ENCODE data around the gene KLC1.

The KLC1 gene

DNA sequence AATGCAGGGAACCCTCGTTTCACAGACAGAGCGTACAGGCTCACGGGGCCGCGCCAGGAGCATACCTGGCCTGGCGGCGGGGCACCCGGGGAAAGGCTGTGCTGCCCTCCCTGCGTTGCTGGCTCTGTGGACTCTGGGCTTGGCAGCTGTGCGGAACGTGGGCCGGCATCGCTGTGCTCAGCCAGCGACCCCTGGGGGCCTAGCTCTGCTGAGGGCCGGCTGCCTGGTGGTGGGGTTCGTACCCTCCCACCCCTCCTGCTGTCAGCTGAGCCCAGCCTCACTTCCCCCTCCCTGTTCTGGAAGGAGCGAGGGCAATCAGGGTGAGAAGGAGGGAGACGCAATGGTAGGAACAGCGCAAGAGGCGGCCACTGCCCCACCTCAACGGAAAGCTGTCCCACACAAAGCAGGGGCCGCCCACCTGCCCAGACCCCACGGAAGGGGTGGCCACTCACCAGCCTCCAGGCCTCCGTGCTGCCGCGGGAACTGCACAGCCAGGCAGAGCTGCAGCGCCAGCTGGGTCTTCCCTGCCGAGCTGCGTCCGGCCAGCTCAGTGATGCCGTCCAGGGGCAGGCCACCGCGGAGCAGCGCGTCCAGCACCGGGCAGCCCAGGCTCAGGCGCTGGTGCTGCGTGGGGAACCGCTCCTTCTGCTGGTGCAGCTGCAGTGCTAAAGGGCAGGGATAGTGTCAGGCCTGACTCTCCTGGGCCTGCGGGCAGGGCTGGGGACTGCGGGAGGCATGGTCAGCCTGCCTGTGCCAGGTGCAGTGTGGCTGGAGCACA is 77.7 kb downstream of the KLC1 start:
- H3K4me3 ChIP-seq (ENCODE audit: low read depth, low read length): no peak overlapping the region
- no peak overlapping the region for H3K27ac ChIP-seq (ENCODE audit: low read depth, low read length)
- no peak overlapping the region for H3K9ac ChIP-seq (ENCODE audit: low read depth, low read length)
- H3K27me3 ChIP-seq (ENCODE audit: control insufficient read depth, insufficient read depth, low read length): no peaks in the 10 kb centered on the region
- H3K36me3 ChIP-seq (ENCODE audit: control insufficient read depth, insufficient read depth, low read length): peaks cover 91% of the 10 kb centered on the region
- H3K4me1 ChIP-seq (ENCODE audit: control insufficient read depth, insufficient read depth, low read length): peaks cover 7% of the 10 kb centered on the region; the same call in 1 of the 2 replicates
- no peaks in the 10 kb centered on the region for H3K9me3 ChIP-seq (ENCODE audit: control insufficient read depth, insufficient read depth, low read length)

DNA sequence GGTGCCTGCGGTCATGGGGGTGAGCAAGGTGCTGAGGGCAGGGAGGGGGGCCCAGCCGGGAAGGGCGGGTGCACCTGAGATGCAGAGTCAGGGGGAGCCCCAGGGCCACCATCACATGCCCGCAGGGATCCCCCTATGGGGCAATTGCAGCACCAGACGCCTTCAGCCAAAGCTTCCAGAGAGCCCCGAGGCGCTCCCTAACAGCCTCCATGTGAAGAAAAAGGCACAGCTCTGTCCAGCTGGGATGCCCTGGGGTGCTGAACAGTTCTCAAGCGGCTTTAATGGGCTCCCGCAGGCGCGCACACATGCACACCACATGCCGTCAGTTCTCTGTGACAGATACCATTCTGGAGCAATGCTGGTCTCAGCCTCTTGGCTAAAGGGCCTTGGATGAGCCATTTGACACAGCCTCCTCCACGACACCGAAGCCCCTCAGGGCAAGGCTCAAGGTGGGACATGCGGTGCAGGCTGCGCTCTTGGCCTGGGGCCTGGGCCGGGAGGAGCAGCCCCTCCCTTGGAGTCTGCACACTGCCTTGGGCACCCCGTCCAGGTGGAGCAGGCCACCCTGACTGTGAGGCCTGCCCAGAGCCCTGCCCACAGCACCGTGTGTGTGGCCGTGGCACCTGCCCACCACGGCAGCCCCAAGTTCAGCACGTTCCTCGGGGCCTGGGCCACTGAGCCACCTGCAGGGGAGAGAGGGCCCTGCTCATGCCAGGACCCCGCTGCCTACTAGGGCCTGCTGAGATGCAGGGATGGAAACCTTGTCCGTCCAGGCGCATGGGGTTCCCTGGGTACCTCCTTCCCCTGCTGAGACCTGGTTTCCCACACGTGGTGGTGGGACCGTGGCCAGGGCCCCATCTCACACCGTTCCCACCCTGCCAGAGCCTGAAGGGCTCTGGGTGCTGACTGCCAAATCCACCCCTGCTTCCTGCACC is 78.6 kb downstream of the KLC1 start:
- Histone ChIP-seq H3K9me3 (ENCODE audit: control insufficient read depth, insufficient read depth, low read length) (no peaks in the 10 kb centered on the region), H3K4me3 (ENCODE audit: low read depth, low read length) (no peak overlapping the region), H3K9ac (ENCODE audit: low read depth, low read length) (no peak overlapping the region), H3K27me3 (ENCODE audit: control insufficient read depth, insufficient read depth, low read length) (no peaks in the 10 kb centered on the region), H3K4me1 (ENCODE audit: control insufficient read depth, insufficient read depth, low read length) (peaks cover 7% of the 10 kb centered on the region; the same call in 1 of the 2 replicates), H3K27ac (ENCODE audit: low read depth, low read length) (no peak overlapping the region), H3K36me3 (ENCODE audit: control insufficient read depth, insufficient read depth, low read length) (peaks cover 82% of the 10 kb centered on the region)

DNA sequence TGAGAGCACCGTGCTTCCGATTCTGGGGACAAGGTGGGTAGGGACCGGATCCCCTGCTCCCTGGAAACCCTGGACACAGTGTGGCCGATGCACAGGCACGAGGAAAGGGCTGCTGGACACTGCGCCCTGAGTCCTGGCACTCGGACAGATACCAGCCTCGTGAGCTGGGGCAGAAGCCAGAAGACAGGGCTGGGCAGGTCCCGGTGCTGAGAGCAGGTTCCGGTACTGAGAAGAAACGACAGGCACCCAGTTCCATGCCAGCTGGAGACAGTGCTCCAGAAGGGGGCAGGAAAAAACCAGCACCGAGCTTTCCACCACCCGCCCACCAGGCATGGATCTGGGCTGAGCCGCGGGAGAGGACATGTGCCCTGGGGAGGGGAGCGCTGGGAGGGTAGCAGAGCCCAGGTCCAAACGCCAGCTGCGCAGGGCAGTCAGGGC is 79.8 kb downstream of the KLC1 start:
- H3K9me3 ChIP-seq (ENCODE audit: control insufficient read depth, insufficient read depth, low read length): no peaks in the 10 kb centered on the region
- H3K27ac ChIP-seq (ENCODE audit: low read depth, low read length): no peak overlapping the region
- peaks cover 70% of the 10 kb centered on the region for H3K36me3 ChIP-seq (ENCODE audit: control insufficient read depth, insufficient read depth, low read length)
- H3K9ac ChIP-seq (ENCODE audit: low read depth, low read length): no peak overlapping the region
- H3K4me3 ChIP-seq (ENCODE audit: low read depth, low read length): no peak overlapping the region
- peaks cover 7% of the 10 kb centered on the region; the same call in 1 of the 2 replicates for H3K4me1 ChIP-seq (ENCODE audit: control insufficient read depth, insufficient read depth, low read length)
- H3K27me3 ChIP-seq (ENCODE audit: control insufficient read depth, insufficient read depth, low read length): no peaks in the 10 kb centered on the region

DNA sequence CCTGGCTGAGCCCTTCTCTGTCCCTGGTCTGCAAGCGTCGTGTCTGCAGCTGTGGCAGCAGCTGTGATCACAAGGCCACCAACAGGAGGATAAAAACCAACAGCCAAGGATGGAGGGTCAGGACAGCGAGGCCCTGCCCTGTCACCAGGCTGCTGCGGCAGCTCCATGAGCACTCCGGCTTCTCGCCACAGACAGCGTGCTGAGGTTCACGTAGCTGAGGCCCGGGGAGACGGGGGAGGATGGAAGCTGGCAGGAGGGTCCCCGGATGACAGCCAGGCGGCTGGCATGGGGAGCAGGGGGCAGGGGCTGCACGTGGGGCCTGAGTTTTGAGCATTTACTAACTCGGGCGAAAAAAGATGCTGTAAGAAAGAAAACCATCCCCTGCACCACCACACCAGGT is 80.8 kb downstream of the KLC1 start:
- H3K27me3 ChIP-seq (ENCODE audit: control insufficient read depth, insufficient read depth, low read length): no peaks in the 10 kb centered on the region
- H3K9ac ChIP-seq (ENCODE audit: low read depth, low read length): no peak overlapping the region
- H3K4me3 ChIP-seq (ENCODE audit: low read depth, low read length): no peak overlapping the region
- no peaks in the 10 kb centered on the region for H3K9me3 ChIP-seq (ENCODE audit: control insufficient read depth, insufficient read depth, low read length)
- H3K4me1 ChIP-seq (ENCODE audit: control insufficient read depth, insufficient read depth, low read length): peaks cover 7% of the 10 kb centered on the region; the same call in 1 of the 2 replicates
- no peak overlapping the region for H3K27ac ChIP-seq (ENCODE audit: low read depth, low read length)
- H3K36me3 ChIP-seq (ENCODE audit: control insufficient read depth, insufficient read depth, low read length): peaks cover 63% of the 10 kb centered on the region

DNA sequence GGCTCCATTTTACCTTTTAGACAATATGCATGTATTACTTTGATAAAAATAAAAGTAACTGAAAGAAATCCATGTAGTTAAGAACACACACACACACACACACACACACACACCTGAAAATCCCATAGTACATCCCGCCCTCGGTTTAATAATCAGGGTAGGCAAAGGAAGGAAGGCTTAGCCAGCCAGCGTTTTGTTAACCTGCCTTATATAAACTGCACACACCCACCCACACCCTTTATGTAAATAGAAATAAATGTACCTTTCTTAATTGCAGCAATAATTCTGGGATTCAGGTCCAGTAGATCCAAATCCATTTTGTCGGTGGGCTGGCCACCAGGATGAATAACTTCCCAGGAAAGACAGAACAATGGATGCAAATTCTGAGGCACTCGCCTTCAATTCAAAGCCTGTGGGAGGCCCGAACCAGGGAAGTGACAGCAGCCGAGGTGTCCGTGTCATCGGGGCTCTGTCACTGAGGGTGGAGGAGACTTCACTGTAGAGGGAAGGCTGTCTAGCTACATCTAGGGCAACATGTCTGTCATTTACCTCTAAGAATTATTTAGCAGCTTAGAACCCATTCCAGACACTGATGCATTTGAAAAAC is 81.9 kb downstream of the KLC1 start:
- H3K27ac ChIP-seq (ENCODE audit: low read depth, low read length): no peak overlapping the region
- peaks cover 7% of the 10 kb centered on the region; the same call in 1 of the 2 replicates for H3K4me1 ChIP-seq (ENCODE audit: control insufficient read depth, insufficient read depth, low read length)
- H3K36me3 ChIP-seq (ENCODE audit: control insufficient read depth, insufficient read depth, low read length): peaks cover 54% of the 10 kb centered on the region
- H3K4me3 ChIP-seq (ENCODE audit: low read depth, low read length): no peak overlapping the region
- H3K27me3 ChIP-seq (ENCODE audit: control insufficient read depth, insufficient read depth, low read length): no peaks in the 10 kb centered on the region
- no peak overlapping the region for H3K9ac ChIP-seq (ENCODE audit: low read depth, low read length)
- H3K9me3 ChIP-seq (ENCODE audit: control insufficient read depth, insufficient read depth, low read length): no peaks in the 10 kb centered on the region

DNA sequence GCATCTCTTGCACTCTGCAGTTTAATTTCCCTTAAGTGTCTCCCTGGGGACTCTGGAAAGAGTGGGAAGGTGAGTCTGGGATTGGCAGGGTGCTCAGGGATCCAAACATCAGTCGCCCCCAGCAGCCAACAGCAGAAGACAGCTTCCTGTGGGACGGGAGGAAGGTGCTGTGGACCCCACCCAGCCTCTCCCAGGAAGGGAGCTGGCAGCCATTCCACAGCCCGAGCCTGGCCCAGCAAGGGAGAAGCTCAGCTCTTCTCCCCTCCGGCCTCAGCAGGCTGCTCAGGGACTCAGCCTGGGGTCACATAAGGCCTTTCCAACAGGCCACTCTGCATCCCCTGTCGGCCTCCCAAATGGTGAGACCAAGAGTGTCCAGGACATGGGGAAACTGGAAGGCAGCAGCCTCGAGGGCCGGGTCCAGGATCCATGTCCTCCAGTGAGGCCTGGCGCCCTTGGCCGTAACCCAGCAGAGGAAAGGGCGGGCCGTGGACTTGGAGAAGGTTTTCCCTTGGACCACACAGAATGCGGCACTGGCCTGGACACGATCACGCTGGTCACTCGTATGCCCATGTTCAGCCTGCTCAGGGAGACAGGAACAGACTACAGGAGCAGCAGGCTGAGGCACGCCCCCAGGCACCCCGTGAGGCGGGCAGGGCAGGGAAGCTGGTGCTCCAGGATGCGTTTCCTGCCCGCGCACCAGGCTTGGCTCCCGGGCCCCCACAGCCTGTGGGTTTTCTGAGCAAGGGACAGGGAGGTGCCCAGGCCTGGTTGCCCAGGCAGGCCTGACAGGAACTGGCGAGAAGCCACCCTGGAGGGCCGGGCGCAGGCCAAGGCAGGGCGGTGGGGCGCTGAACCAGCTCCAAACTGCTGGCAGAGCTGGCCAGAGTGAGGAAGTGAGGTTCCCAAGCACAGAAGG is 82.8 kb downstream of the KLC1 start:
- H3K4me1 ChIP-seq (ENCODE audit: control insufficient read depth, insufficient read depth, low read length): peaks cover 8% of the 10 kb centered on the region; the same call in 1 of the 2 replicates
- H3K9ac ChIP-seq (ENCODE audit: low read depth, low read length): no peak overlapping the region
- peaks cover 45% of the 10 kb centered on the region for H3K36me3 ChIP-seq (ENCODE audit: control insufficient read depth, insufficient read depth, low read length)
- H3K9me3 ChIP-seq (ENCODE audit: control insufficient read depth, insufficient read depth, low read length): no peaks in the 10 kb centered on the region
- H3K27me3 ChIP-seq (ENCODE audit: control insufficient read depth, insufficient read depth, low read length): no peaks in the 10 kb centered on the region
- no peak overlapping the region for H3K27ac ChIP-seq (ENCODE audit: low read depth, low read length)
- H3K4me3 ChIP-seq (ENCODE audit: low read depth, low read length): no peak overlapping the region

DNA sequence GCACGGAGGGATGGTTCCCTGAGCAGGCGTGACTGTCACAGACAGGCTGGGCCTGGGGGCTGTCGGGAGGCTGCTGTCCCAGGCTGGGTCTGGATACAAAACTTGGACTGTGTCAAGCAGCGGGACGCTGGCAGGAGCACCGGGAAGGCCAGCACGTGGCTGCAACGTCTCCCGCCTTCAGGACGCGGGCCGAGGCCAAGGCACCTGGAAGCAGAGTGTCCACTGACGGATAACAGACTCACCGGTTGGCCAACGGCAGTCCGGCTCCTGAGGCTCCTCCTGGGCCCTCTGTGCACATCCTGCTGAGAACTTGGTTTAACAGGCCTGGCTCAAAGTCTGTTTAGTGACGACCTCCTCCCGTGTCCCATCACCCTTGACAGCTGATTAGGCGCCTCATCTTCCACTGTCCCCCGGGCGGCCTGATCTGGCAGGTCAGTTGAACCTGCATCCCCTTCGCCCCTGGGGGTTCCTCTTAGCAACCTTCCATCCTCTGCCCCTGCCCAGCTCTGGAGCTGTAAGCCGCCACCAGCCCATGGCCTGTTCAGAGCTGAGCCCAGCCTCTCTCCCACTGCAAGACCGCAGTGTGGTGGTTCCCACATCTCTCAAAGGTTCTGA is 83.7 kb downstream of the KLC1 start:
- H3K9ac ChIP-seq (ENCODE audit: low read depth, low read length): no peak overlapping the region
- no peaks in the 10 kb centered on the region for H3K9me3 ChIP-seq (ENCODE audit: control insufficient read depth, insufficient read depth, low read length)
- peaks cover 35% of the 10 kb centered on the region for H3K36me3 ChIP-seq (ENCODE audit: control insufficient read depth, insufficient read depth, low read length)
- no peak overlapping the region for H3K27ac ChIP-seq (ENCODE audit: low read depth, low read length)
- H3K27me3 ChIP-seq (ENCODE audit: control insufficient read depth, insufficient read depth, low read length): no peaks in the 10 kb centered on the region
- no peak overlapping the region for H3K4me3 ChIP-seq (ENCODE audit: low read depth, low read length)
- H3K4me1 ChIP-seq (ENCODE audit: control insufficient read depth, insufficient read depth, low read length): peaks cover 11% of the 10 kb centered on the region; the same call in 1 of the 2 replicates

DNA sequence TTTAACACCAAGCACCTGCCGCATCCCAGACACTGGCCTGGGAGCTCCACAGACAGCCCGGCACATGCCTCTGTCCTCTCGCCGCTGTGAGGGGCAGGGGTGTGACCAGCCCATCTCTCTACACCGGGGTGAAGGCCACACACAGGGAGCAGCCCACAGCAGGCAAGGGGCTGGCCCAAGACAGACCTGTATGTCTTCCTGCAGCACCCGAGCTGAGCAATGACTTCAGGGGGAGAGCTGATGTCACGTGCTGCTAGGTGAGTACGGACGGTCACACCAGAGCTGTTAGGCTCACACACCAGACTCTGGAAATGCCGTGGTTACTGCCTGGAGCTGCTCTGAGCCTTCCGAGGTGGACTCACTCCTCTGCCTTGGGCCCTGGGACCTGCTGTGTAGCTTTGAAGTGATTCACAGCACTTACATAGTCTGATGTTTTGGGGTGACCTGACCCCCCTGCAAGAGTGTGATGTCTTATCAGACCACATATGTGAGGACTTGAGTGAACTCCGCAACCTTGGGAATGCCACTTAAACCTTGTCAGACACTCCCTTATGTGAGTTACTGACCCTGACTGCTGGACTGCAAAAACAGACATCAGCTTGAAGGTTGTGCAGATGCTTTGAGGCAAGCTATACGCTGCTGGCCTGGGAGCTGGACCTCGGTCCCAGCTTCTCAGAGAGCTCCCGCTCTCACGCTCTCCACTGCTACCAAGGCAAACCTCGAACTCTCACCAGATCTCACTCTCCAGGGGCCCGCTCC is 84.5 kb downstream of the KLC1 start:
- Histone ChIP-seq H3K36me3 (ENCODE audit: control insufficient read depth, insufficient read depth, low read length) (peaks cover 28% of the 10 kb centered on the region), H3K9ac (ENCODE audit: low read depth, low read length) (no peak overlapping the region), H3K4me3 (ENCODE audit: low read depth, low read length) (no peak overlapping the region), H3K4me1 (ENCODE audit: control insufficient read depth, insufficient read depth, low read length) (peaks cover 11% of the 10 kb centered on the region; the same call in 1 of the 2 replicates), H3K9me3 (ENCODE audit: control insufficient read depth, insufficient read depth, low read length) (no peaks in the 10 kb centered on the region), H3K27me3 (ENCODE audit: control insufficient read depth, insufficient read depth, low read length) (no peaks in the 10 kb centered on the region), H3K27ac (ENCODE audit: low read depth, low read length) (no peak overlapping the region)

DNA sequence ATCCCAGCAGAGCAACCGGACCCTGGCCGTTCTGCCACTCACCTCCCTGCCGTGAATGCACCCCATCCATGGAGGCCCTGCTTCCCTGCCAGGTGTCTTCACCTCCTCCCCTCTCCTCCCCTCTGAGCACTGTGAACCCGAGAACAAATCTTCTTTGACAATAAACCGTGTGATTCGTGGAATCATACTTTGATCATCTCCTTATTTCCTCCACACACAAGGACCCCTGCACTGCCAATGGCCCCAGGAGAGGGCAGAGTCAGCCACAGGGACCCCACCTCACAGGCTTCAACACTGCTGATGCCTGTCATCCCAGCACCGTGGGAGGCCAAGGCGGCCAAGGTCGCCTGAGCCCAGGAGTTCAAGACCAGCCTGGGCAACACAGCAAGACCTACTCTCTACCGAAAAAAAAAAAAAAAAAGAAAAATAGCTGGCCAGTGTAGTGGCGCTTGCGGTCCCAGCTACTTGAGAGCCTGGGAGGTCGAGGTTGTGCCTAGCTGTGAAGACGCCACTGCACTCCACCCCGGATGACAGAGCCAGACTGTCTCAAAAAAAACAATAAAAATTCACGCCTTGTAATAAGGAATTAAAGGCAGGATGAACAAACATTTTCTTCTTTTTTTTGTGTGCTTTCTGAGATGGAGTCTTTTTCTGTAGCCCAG is 85.2 kb downstream of the KLC1 start:
- no peaks in the 10 kb centered on the region for H3K27me3 ChIP-seq (ENCODE audit: control insufficient read depth, insufficient read depth, low read length)
- H3K4me3 ChIP-seq (ENCODE audit: low read depth, low read length): peak overlapping the region; percentile 81
- H3K27ac ChIP-seq (ENCODE audit: low read depth, low read length): no peak overlapping the region
- H3K4me1 ChIP-seq (ENCODE audit: control insufficient read depth, insufficient read depth, low read length): peaks cover 11% of the 10 kb centered on the region; the same call in 1 of the 2 replicates
- H3K9me3 ChIP-seq (ENCODE audit: control insufficient read depth, insufficient read depth, low read length): no peaks in the 10 kb centered on the region
- peak overlapping the region; percentile 88; the same call in 1 of the 2 replicates for H3K9ac ChIP-seq (ENCODE audit: low read depth, low read length)
- H3K36me3 ChIP-seq (ENCODE audit: control insufficient read depth, insufficient read depth, low read length): peaks cover 21% of the 10 kb centered on the region

Data from HUES48 (cell line).